K562 (cell line): ENCODE measurements around the gene PHLDB2. TPM values are rescaled to one million over a fixed set of nuclear protein-coding genes. Genes with fewer than 3 reads are reported as not detected.

ENCODE experiments used
- ATAC-seq: fragments of 200-7000 bp; cut with Tn5 transposase; 3 replicates; pipeline ENCODE4 v1.9.1; 2020; ENCODE audit warnings: moderate library complexity
- BruUV-seq: library from RNA; stranded (reverse); fragments of 400-500 nt; replicated peaks from 2 replicates; lab custom pipeline; 2021; lab: Mats Ljungman, UMichigan
- CTCF ChIA-PET: fragments of 300-600 bp; formaldehyde crosslinking; extraction: SDS; loops from one replicate; lab custom pipeline; 2021; ENCODE audit warnings: low intra/inter-chr PET ratio; lab: Yijun Ruan, JAX
- POLR2A ChIA-PET: fragments of 300-600, 350-650 bp; sonication (Branson Sonifier 250); formaldehyde crosslinking; extraction: SDS; loops from one replicate; lab custom pipeline; 2021; ENCODE audit warnings: antibody characterized with exemption, inconsistent platforms; lab: Yijun Ruan, JAX
- DNase-seq, 4 experiments: peaks; one replicate each; pipeline versions ENCODE4 v3.0.0 to v3.0.0-alpha.2; 2011 to 2018; ENCODE audit warnings: low spot score in 3 of 4, mixed read lengths in 3 of 4; ENCODE audit errors: extremely low read depth in 1 of 4
- FAIRE-seq: peaks from 2 replicates; lab custom pipeline; 2011; peaks lifted over from hg19 to GRCh38; lab: Jason Lieb, UNC
- H2AFZ ChIP-seq: 2 replicates; pipeline ENCODE4 v1.6.0; 2011; ENCODE audit warnings: low read depth, low read length, control low read depth, inconsistent platforms
- H3K27ac ChIP-seq: fragments of 200-600 bp; 3 replicates; pipeline ENCODE4 v1.8.0; 2011; ENCODE audit warnings: low read depth, mild to moderate bottlenecking, control low read depth, inconsistent platforms, low read length, moderate library complexity, mixed read lengths; ENCODE audit errors: extremely low read depth
- H3K27me3 ChIP-seq, 2 experiments: fragments of 300-600 bp in 1 of 2; 2 replicates in 1 of 2; 3 replicates in 1 of 2; pipeline versions ENCODE4 v1.6.0 to v1.8.0; 2011; ENCODE audit warnings: inconsistent platforms in 2 of 2, low read length in 2 of 2, mild to moderate bottlenecking in 1 of 2, mixed read lengths in 1 of 2, moderate library complexity in 1 of 2; ENCODE audit not compliant: control insufficient read depth in 2 of 2, insufficient read depth in 2 of 2
- H3K36me3 ChIP-seq: fragments of 300-600 bp; 3 replicates; pipeline ENCODE4 v1.8.0; 2011; ENCODE audit warnings: mild to moderate bottlenecking, low read length, inconsistent platforms; ENCODE audit not compliant: control insufficient read depth, insufficient read depth
- H3K4me1 ChIP-seq, 2 experiments: fragments of 200-600 bp in 1 of 2; replicated peaks in 1 of 2; 2 replicates in 1 of 2; 3 replicates in 1 of 2; pipeline versions ENCODE4 v1.5.1 to v1.8.0; 2011; ENCODE audit warnings: inconsistent platforms in 2 of 2, low read length in 2 of 2, mild to moderate bottlenecking in 1 of 2, mixed read lengths in 1 of 2, moderate library complexity in 1 of 2; ENCODE audit not compliant: control insufficient read depth in 2 of 2, insufficient read depth in 2 of 2
- H3K4me2 ChIP-seq: 2 replicates; pipeline ENCODE4 v1.6.1; 2011; ENCODE audit warnings: low read length, control low read depth, inconsistent platforms, mixed read lengths; ENCODE audit not compliant: insufficient read depth
- H3K4me3 ChIP-seq: fragments of 200-600 bp; sonication (generic), shearing (Covaris generic); 2 replicates; pipeline ENCODE4 v1.5.1; 2016; ENCODE audit warnings: control low read depth, inconsistent platforms
- H3K79me2 ChIP-seq: fragments of 200-600 bp; 3 replicates; pipeline ENCODE4 v1.8.0; 2011; ENCODE audit warnings: low read length, inconsistent platforms; ENCODE audit not compliant: control insufficient read depth, insufficient read depth
- H3K9ac ChIP-seq, 2 experiments: 2 replicates each; pipeline versions ENCODE4 v1.6.0 to v1.6.1; 2011; ENCODE audit warnings: low read depth in 2 of 2, low read length in 2 of 2, control low read depth in 1 of 2, inconsistent platforms in 1 of 2, mild to moderate bottlenecking in 1 of 2, mixed read lengths in 1 of 2; ENCODE audit not compliant: insufficient read depth in 1 of 2
- H3K9me1 ChIP-seq: one replicate; pipeline ENCODE4 v1.6.0; 2011; ENCODE audit warnings: inconsistent platforms, mild to moderate bottlenecking, low read length, moderate library complexity; ENCODE audit not compliant: control insufficient read depth, insufficient read depth
- H3K9me3 ChIP-seq: replicated peaks from 2 replicates; pipeline ENCODE4 v1.5.1; 2011; ENCODE audit warnings: low read depth, low read length, inconsistent platforms; ENCODE audit not compliant: control insufficient read depth, insufficient read depth
- H4K20me1 ChIP-seq: replicated peaks from 2 replicates; pipeline ENCODE4 v1.6.1; 2011; ENCODE audit warnings: low read length, inconsistent platforms, mixed read lengths; ENCODE audit not compliant: control insufficient read depth, insufficient read depth
- AFF1 ChIP-seq, 2 experiments: fragments of 450-650 bp; IDR thresholded peaks; 2 replicates each; pipeline ENCODE4 v1.6.1; 2018; ENCODE audit warnings: mild to moderate bottlenecking in 2 of 2, low read depth in 1 of 2; ENCODE audit not compliant: partially characterized antibody in 2 of 2
- FIP1L1 ChIP-seq: fragments of 200-400 bp; formaldehyde crosslinking; IDR thresholded peaks from 2 replicates; pipeline ENCODE4 v1.6.1; 2018; ENCODE audit warnings: mild to moderate bottlenecking, low read depth, low read length; ENCODE audit not compliant: poor library complexity, severe bottlenecking
- FOXJ2 ChIP-seq: fragments of 200-800 bp; sonication (Bioruptor generic); IDR thresholded peaks from 2 replicates; pipeline ENCODE4 v1.6.1; 2016; ENCODE audit warnings: missing genetic modification characterization, missing compliant biosample characterization
- POLR2B ChIP-seq: fragments of 450-650 bp; IDR thresholded peaks from 2 replicates; pipeline ENCODE4 v1.6.1; 2018; ENCODE audit warnings: low read depth; ENCODE audit not compliant: partially characterized antibody
- ZNF140 ChIP-seq: fragments of 250-450 bp; sonication (Bioruptor Pico); IDR thresholded peaks from 2 replicates; pipeline ENCODE4 v1.8.0; 2021; ENCODE audit warnings: moderate library complexity, mild to moderate bottlenecking, inconsistent platforms
- WGBS: fragments of 100-300 bp; shearing (Covaris generic); methylation state at CpG from one replicate; pipeline ENCODE4 v1.1.6; 2016; ENCODE audit warnings: low coverage, mixed read lengths; ENCODE audit not compliant: insufficient coverage; ENCODE audit errors: missing lambda C conversion rate; 5-methylcytosine and 5-hydroxymethylcytosine counted together
- in situ Hi-C: fragments of 300-500 bp; cut with MboI; formaldehyde crosslinking; loops from 4 replicates; pipeline ENCODE4 v1.15.0; 2018; ENCODE audit warnings: inconsistent platforms, mixed read lengths
- intact Hi-C: fragments of 100-400 bp; cut with micrococcal nuclease; formaldehyde crosslinking; loops from 2 replicates; pipeline ENCODE4 v1.14.2; 2022
- polyA plus RNA-seq, 8 experiments: library from polyadenylated mRNA; depleted of rRNA in 4 of 8; stranded (reverse) in 5 of 8; unstranded in 3 of 8; fragments of >200 nt; fragmentation: Nextera tagmentation in 2 of 8; fragmentation: Illumina TruSeq in 1 of 8; extraction: Ambion mirVana in 2 of 8; extraction: Trizol in 1 of 8; gene quantifications; 2 replicates each; pipeline versions ENCODE4 v1.2.1 to v1.2.3, GENCODE V29; 2011 to 2014; ENCODE audit warnings: inconsistent platforms in 1 of 8, missing spikeins in 1 of 8
- total RNA-seq, 7 experiments: library from RNA; depleted of rRNA in 6 of 7; stranded (reverse); fragments of >200 nt in 6 of 7; fragmentation: Illumina TruSeq in 2 of 7; extraction: Trizol in 2 of 7; gene quantifications; 2 replicates each; pipeline versions ENCODE4 v1.2.1 to v1.2.3, GENCODE V29; 2011 to 2021; ENCODE audit warnings: low replicate concordance in 1 of 7

The PHLDB2 gene
- total and polyA plus RNA-seq, 9 of the 15 experiments (the other 6 are each of a cell fraction or from before 2014, with no cell fraction given), result 0.04 TPM; not detected in 8

GRCh38 chr3:111846039-111846438 lies 13.0 kb upstream of the PHLDB2 start:
- Histone ChIP-seq H3K27me3 (no peaks in the 10 kb centered on the region), H3K4me2 (no peak overlapping the region), H4K20me1 (no peaks in the 10 kb centered on the region), H3K79me2 (no peaks in the 10 kb centered on the region), H3K9me1 (no peaks in the 10 kb centered on the region), H3K9me3 (no peaks in the 10 kb centered on the region), H3K9ac (no peak overlapping the region), H3K4me1 (no peaks in the 10 kb centered on the region), H2AFZ (no peak overlapping the region), H3K36me3 (no peaks in the 10 kb centered on the region), H3K27ac (no peak overlapping the region), H3K4me3 (no peak overlapping the region)
- TF ChIP-seq FIP1L1, result no peak
- TF ChIP-seq FOXJ2, result no peak
- TF ChIP-seq ZNF140 (CRISPR knock-in tag), result no peak
- TF ChIP-seq POLR2B, result no peak
- no peak for TF ChIP-seq AFF1 (IDR thresholded peaks at IDR 0.05; ENCODE audit: low read depth in 1 of 2, partially characterized antibody in 2 of 2)
- in situ Hi-C loops (no loop called here), intact Hi-C loops (no loop called here)
- no peak for ATAC-seq
- FAIRE-seq, result no peak
- POLR2A ChIA-PET, result no interaction called here
- DNase-seq, result no peak
- WGBS, result 0% methylated on average over 1 of the region's 1 CpG
- no TSS peak for BruUV-seq
- CTCF ChIA-PET, result no interaction called here
